SH-SY5Y (cell line): ENCODE measurements around the gene ARSB.

Experiments
- GATA2 ChIP-seq: IDR thresholded peaks from 2 replicates; pipeline ENCODE4 v1.6.1; 2011; ENCODE audit warnings: mild to moderate bottlenecking, low read depth, low read length
- GATA3 ChIP-seq: IDR thresholded peaks from 2 replicates; pipeline ENCODE4 v1.6.1; 2011; ENCODE audit warnings: low read depth, mild to moderate bottlenecking, low read length, moderate library complexity

DNA sequence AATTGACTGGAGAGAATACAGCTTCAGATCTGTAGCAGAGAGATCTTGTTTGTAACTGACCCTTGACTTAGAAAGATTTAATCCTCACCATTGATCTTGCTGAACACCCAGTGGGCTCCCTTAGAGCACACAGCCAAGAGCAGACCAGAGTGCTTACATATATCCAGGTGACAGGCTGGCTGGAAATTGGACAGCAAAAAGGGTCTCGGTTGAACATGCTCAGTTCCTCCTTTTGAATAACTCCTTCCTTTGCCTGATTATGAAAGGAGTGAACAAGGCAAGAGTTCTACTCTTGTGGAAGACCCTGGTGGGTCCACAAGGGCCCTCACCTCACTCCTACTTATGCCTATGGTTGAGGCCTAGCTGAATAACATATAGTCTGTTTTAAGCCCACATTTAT is 202.4 kb downstream of the ARSB start:
- TF ChIP-seq GATA3 = no peak
- no peak for TF ChIP-seq GATA2
